Mucosa of stomach (tissue), 1 donor: ENCODE data around the gene BLTP2.

Experiments used
- H3K27me3 ChIP-seq: one replicate; pipeline ENCODE4 v1.7.0; 2013; ENCODE audit warnings: mild to moderate bottlenecking, low read length; ENCODE audit not compliant: control insufficient read depth, insufficient read depth
- H3K36me3 ChIP-seq: one replicate; pipeline ENCODE4 v1.7.0; 2013; ENCODE audit warnings: low read length; ENCODE audit not compliant: control insufficient read depth, insufficient read depth
- H3K4me1 ChIP-seq: one replicate; pipeline ENCODE4 v1.7.0; 2013; ENCODE audit warnings: mild to moderate bottlenecking, low read length; ENCODE audit not compliant: control insufficient read depth, insufficient read depth
- H3K4me3 ChIP-seq: one replicate; pipeline ENCODE4 v1.7.0; 2013; ENCODE audit warnings: low read length
- H3K9ac ChIP-seq: one replicate; pipeline ENCODE4 v1.7.0; 2013; ENCODE audit warnings: mild to moderate bottlenecking, low read length, moderate library complexity
- H3K9me3 ChIP-seq: one replicate; pipeline ENCODE4 v1.7.0; 2013; ENCODE audit warnings: mild to moderate bottlenecking, low read length, moderate library complexity; ENCODE audit not compliant: control insufficient read depth
- donor health status: Pancreatic carcinoma.

The BLTP2 gene

DNA sequence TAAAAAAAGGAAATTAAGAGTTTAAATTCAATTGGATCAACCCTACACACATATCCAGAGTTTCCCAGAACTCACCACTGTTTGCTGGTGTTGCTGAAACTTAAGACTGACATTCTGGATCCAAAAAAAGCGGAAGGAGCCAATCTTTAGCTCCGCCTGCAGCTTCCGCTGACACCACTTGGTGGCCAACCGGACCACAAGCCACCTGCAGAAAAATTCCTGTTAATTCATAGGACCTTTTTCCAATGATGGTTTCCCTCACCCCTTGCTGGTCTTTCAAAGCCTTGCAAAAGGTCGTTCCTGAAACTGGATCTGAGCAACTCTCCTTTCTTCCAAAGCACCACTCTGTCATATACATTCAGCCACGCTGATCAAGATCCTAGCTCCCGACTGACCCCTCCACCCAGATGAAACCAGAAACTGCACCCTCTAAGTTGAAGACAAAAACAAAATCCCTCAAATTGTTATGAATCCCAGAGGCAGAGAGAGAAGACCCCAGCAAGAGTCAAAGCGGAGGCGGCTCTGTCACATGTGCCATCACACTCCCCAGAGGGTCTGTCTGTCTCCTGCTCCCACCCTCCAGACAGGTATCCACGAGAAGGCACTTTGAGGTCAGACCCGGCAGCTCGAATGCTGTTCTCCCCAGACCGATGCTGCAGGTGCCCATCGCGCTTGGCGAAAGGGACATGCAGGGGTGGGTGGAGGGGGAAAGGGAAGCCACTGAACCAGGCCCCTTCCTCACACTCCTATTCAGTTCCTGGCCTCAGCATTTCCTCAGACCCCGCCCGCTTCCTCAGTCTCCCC, 773 bp downstream of the BLTP2 start:
- Histone ChIP-seq H3K27me3 (no peaks in the 10 kb centered on the region), H3K4me1 (peaks cover 31% of the 10 kb centered on the region), H3K36me3 (peaks cover 13% of the 10 kb centered on the region), H3K4me3 (peak overlapping the region; percentile 97), H3K9ac (peak overlapping the region; percentile 81), H3K9me3 (no peaks in the 10 kb centered on the region)

DNA sequence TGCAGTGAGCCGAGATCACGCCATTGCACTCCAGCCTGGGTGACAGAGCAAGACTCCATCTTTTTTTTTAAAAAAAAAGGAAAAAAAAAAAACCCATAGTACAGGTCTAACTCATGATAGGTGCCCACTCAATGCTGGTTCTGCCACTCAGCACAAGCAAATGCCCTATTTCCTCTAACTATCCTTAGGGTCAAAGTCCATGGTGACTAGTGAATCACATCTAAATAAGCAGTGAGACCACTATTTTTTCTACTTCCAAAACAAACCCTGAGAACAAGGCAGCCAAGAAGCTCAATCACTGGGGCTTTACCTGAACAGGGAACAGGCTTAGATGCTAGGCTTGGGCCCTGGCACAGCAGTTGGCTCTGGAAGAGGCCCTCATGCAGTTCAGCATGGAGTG, 3.4 kb downstream of the BLTP2 start:
- Histone ChIP-seq H3K9ac (no peak overlapping the region), H3K36me3 (peaks cover 11% of the 10 kb centered on the region), H3K27me3 (no peaks in the 10 kb centered on the region), H3K9me3 (no peaks in the 10 kb centered on the region), H3K4me3 (no peak overlapping the region), H3K4me1 (peaks cover 23% of the 10 kb centered on the region)

- Histone ChIP-seq H3K36me3 (peaks cover 32% of the 10 kb centered on the region), H3K9me3 (no peaks in the 10 kb centered on the region), H3K4me3 (no peak overlapping the region), H3K9ac (no peak overlapping the region), H3K4me1 (no peaks in the 10 kb centered on the region), H3K27me3 (no peaks in the 10 kb centered on the region)
These were observed 9.5 kb downstream of the BLTP2 start for GRCh38 chr17:28635506-28635905.

DNA sequence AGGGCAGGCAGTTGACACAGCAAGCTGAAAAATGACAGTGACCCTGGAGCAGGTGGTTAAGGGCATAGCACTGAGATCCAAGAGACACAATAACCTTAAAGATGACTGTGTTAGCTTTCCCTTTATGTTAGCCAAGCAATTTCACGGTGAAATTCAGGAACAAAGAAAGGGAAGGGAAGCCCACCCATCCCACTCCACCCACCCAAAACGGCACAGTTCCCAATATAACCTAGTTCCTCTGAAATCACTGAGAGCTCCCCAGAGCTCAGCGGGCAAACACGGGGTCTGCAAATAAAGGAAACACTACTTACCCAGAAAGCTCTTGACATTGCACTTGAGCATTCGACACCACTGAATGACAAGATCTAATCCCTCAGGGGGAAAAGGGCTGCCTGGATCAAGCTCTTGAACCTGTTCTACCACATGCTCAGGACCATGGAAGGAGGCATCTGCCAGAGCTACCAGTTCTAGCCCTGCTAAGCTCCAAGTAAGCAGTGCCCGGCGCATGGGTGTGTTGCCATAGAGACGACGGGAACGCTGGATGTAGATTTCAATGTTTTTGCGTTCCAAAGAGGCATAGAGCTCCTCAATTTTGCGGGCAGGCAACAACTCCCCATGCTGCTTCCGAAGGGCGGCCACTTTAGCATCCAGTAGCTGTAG, 10.6 kb downstream of the BLTP2 start:
- H3K36me3 ChIP-seq = peaks cover 27% of the 10 kb centered on the region

GRCh38 chr17:28626818-28627217, 18.1 kb downstream of the BLTP2 start:
- Histone ChIP-seq H3K4me3 (no peak overlapping the region), H3K4me1 (no peaks in the 10 kb centered on the region), H3K9me3 (no peaks in the 10 kb centered on the region), H3K9ac (no peak overlapping the region), H3K27me3 (no peaks in the 10 kb centered on the region), H3K36me3 (peaks cover 12% of the 10 kb centered on the region)

More for the DNA sequence above, 10.6 kb downstream of the BLTP2 start:
- H3K9me3 ChIP-seq = no peaks in the 10 kb centered on the region
- H3K9ac ChIP-seq = no peak overlapping the region
- H3K4me3 ChIP-seq = no peak overlapping the region
- H3K27me3 ChIP-seq = no peaks in the 10 kb centered on the region
- H3K4me1 ChIP-seq = no peaks in the 10 kb centered on the region

DNA sequence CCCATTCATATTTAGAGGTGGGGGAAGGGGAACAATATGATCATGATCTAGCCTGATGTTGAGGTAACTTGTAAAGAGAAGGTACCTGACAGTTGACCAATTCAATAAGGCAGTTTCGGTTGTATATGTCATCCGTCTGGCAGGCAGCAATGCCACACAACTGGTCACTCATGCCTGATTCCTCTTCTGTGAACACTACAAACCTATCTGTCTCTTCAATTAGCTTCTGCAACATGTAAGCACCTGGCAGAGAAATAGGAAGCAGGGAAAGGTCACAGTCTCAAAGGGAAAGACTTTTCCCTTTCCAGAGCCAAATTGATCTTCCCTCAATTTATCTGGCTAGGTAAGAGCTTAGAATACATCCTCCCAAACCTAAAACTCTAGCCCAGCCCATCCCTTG, 20.8 kb downstream of the BLTP2 start:
- Histone ChIP-seq H3K27me3 (no peaks in the 10 kb centered on the region), H3K9ac (no peak overlapping the region), H3K4me1 (no peaks in the 10 kb centered on the region), H3K36me3 (peaks cover 13% of the 10 kb centered on the region), H3K9me3 (no peaks in the 10 kb centered on the region), H3K4me3 (no peak overlapping the region)

DNA sequence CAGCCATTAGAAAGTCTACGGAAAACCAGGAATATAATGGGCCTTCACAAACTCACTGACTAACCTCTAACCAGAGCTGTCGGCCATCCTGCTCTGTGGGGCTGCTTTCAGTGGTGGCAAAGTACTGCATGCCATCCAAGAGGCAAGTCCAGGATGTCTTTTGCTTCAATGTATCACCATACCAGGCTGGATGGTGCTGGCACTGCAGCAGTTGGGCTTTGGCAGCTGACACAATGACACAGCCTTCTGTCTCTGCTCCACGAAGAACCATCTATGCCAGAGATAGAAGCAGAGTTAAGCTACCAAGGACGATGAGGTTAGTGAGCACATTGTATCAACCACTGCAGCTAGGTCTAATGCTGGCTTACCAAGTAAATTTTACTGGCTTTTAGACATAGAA, 21.3 kb downstream of the BLTP2 start:
- H3K9ac ChIP-seq = no peak overlapping the region
- no peaks in the 10 kb centered on the region for H3K27me3 ChIP-seq
- peaks cover 17% of the 10 kb centered on the region for H3K36me3 ChIP-seq
- H3K4me3 ChIP-seq = no peak overlapping the region
- no peaks in the 10 kb centered on the region for H3K9me3 ChIP-seq
- no peaks in the 10 kb centered on the region for H3K4me1 ChIP-seq

DNA sequence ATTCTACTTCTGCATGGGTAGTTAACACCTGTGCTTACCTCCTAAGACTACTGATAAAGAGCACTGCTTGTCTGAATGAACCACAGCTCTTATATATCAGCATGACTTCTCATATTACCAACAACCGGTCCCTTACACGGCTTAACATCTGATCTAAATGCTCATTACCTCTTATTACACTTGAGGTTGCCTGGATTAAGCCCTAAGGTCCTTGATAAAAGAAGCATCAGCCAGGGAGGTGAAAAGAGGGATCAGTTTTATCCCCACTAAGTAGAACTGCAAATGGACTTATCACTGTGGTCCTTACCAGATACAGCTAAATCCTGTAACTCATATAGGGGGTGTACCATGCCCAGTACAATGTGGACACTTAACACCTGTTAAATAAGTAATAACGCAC, 22.8 kb downstream of the BLTP2 start:
- Histone ChIP-seq H3K4me3 (no peak overlapping the region), H3K9ac (no peak overlapping the region), H3K9me3 (no peaks in the 10 kb centered on the region), H3K27me3 (no peaks in the 10 kb centered on the region), H3K4me1 (no peaks in the 10 kb centered on the region), H3K36me3 (peaks cover 18% of the 10 kb centered on the region)

GRCh38 chr17:28620010-28620409, 24.9 kb downstream of the BLTP2 start:
- Histone ChIP-seq H3K4me3 (no peak overlapping the region), H3K9ac (no peak overlapping the region), H3K27me3 (no peaks in the 10 kb centered on the region), H3K9me3 (no peaks in the 10 kb centered on the region), H3K36me3 (peaks cover 31% of the 10 kb centered on the region), H3K4me1 (no peaks in the 10 kb centered on the region)

DNA sequence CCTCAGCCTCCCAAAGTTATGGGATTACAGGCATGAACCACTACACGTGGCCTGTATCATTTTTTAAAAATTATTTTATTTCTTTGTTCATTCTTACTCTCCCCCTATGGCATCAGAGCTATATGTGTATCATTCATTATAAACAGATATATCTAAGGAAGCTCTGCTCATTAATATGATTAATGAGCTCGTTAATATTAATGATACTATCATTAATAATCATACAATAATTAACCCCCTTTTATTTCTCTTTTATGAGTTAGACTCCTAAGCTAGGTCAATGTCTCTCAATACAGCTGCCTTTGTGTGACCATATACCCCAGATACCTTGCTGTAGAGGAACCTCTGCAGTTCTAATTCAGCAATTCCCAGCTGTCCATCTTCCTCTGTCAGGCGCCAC, 26.5 kb downstream of the BLTP2 start:
- Histone ChIP-seq H3K9me3 (no peaks in the 10 kb centered on the region), H3K36me3 (peaks cover 31% of the 10 kb centered on the region), H3K4me1 (peaks cover 7% of the 10 kb centered on the region), H3K9ac (no peak overlapping the region), H3K27me3 (no peaks in the 10 kb centered on the region), H3K4me3 (no peak overlapping the region)

GRCh38 chr17:28616281-28616680, 28.7 kb downstream of the BLTP2 start:
- Histone ChIP-seq H3K4me3 (no peak overlapping the region), H3K36me3 (peaks cover 27% of the 10 kb centered on the region), H3K9ac (no peak overlapping the region), H3K27me3 (no peaks in the 10 kb centered on the region), H3K4me1 (peaks cover 20% of the 10 kb centered on the region), H3K9me3 (no peaks in the 10 kb centered on the region)

DNA sequence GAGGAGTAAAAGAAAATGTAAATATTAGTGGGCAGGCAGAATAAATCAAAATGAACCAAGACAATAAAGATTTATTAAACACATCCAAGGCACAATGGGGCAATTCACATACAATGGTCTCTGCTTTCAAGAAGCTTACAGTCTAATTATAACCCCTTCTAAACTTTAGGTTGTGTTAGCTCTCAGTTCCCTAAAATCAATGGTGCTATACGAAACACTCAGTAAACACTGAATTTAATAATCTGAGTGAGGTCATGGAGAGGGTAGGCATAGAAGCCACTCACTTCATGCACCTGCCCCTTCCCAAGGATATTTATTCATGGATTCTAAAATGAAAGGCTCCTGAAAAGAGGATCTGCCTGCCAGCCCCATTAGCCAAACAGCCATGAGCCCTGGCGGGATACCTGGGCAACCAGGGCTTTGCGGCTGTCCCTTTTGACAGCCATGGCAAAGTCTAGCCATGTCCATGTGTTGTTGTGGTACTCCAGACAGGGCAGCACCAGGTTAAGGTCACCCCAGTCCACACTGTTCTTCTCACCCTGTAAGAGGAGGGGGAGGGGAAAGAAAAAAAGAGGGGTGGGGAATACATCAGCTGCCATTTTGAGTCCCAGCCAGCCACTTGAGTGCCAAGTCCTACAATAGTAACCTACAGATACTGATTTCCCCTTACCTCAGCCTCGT, 29.6 kb downstream of the BLTP2 start:
- H3K4me3 ChIP-seq = no peak overlapping the region
- no peaks in the 10 kb centered on the region for H3K27me3 ChIP-seq
- no peak overlapping the region for H3K9ac ChIP-seq
- peaks cover 22% of the 10 kb centered on the region for H3K36me3 ChIP-seq
- H3K9me3 ChIP-seq = no peaks in the 10 kb centered on the region
- H3K4me1 ChIP-seq = peaks cover 28% of the 10 kb centered on the region
